DND-41 (cell line): ENCODE data around the gene STAT4.

Source experiments
- ATAC-seq: fragments of 200-7000 bp; cut with Tn5 transposase; 3 replicates; pipeline ENCODE4 v1.9.1; 2021; ENCODE audit warnings: low read depth; ENCODE audit not compliant: insufficient read depth
- DNase-seq: peaks from one replicate; pipeline ENCODE4 v3.0.0-alpha.2; 2020
- H2AFZ ChIP-seq: 2 replicates; pipeline ENCODE4 v1.6.0; 2012; ENCODE audit warnings: low read depth, low read length
- H3K27ac ChIP-seq: 2 replicates; pipeline ENCODE4 v1.5.1; 2012; ENCODE audit warnings: low read length, inconsistent platforms
- H3K27me3 ChIP-seq: fragments of 200-600 bp; sonication (generic); 2 replicates; pipeline ENCODE4 v1.6.0; 2012; ENCODE audit warnings: low read length, mild to moderate bottlenecking, inconsistent platforms; ENCODE audit not compliant: insufficient read depth, poor library complexity
- H3K36me3 ChIP-seq: 2 replicates; pipeline ENCODE4 v1.5.1; 2012; ENCODE audit warnings: low read length, inconsistent platforms; ENCODE audit not compliant: insufficient read depth
- H3K4me1 ChIP-seq: 2 replicates; pipeline ENCODE4 v1.5.1; 2012; ENCODE audit warnings: mild to moderate bottlenecking, low read length; ENCODE audit not compliant: insufficient read depth
- H3K4me2 ChIP-seq: 2 replicates; pipeline ENCODE4 v1.6.0; 2012; ENCODE audit warnings: mild to moderate bottlenecking, moderate library complexity, low read length, inconsistent platforms; ENCODE audit not compliant: insufficient read depth
- H3K4me3 ChIP-seq, 2 experiments: fragments of 200-600 bp in 1 of 2; shearing (Covaris generic) in 1 of 2; 2 replicates each; pipeline ENCODE4 v1.5.1; 2012 to 2016; ENCODE audit warnings: inconsistent platforms in 2 of 2, low read length in 2 of 2, mild to moderate bottlenecking in 2 of 2, low read depth in 1 of 2, moderate library complexity in 1 of 2
- H3K79me2 ChIP-seq: 2 replicates; pipeline ENCODE4 v1.6.0; 2012; ENCODE audit warnings: low read length, inconsistent platforms; ENCODE audit not compliant: insufficient read depth
- H3K9ac ChIP-seq: 2 replicates; pipeline ENCODE4 v1.6.0; 2012; ENCODE audit warnings: low read depth, mild to moderate bottlenecking, inconsistent platforms, low read length, moderate library complexity
- H3K9me3 ChIP-seq: 2 replicates; pipeline ENCODE4 v1.5.1; 2012; ENCODE audit warnings: low read length, moderate library complexity, mild to moderate bottlenecking, inconsistent platforms; ENCODE audit not compliant: insufficient read depth, severe bottlenecking
- H4K20me1 ChIP-seq: 2 replicates; pipeline ENCODE4 v1.6.0; 2012; ENCODE audit warnings: low read length; ENCODE audit not compliant: insufficient read depth
- CTCF ChIP-seq: IDR thresholded peaks from 2 replicates; pipeline ENCODE4 v1.5.1; 2012; ENCODE audit warnings: borderline replicate concordance, low read length, moderate library complexity, mild to moderate bottlenecking; ENCODE audit not compliant: poor library complexity, severe bottlenecking; ENCODE audit errors: extremely low read depth
- EZH2 ChIP-seq: IDR thresholded peaks from 3 replicates; pipeline ENCODE4 v1.6.1; 2012; ENCODE audit warnings: borderline replicate concordance, low read depth, mild to moderate bottlenecking, moderate library complexity, low read length, inconsistent platforms; ENCODE audit not compliant: severe bottlenecking

Gene STAT4

DNA sequence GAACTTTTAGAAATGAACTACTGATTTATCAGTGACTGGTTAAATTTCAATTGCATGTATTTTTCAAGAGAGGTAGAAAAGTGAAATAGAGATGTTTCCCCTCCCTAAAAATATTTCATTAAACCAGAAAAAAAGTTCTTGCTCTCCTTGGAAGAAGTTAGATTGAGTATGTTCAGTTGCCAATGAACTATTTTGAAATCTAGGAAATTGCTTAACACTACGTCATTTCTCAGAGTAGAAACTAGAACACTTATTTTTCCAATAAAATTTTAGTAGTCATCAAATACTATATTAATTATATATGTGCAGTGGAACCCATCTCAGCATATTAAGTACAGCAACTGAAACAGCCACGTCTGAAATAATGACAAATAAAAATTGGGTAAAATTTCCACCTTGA lies 85.0 kb downstream of the STAT4 start:
- Histone ChIP-seq H3K4me1 (peaks cover 86% of the 10 kb centered on the region), H3K79me2 (peaks cover 66% of the 10 kb centered on the region), H3K27me3 (no peaks in the 10 kb centered on the region), H3K4me2 (peak overlapping the region; percentile 72), H2AFZ (peak overlapping the region; percentile 50), H3K4me3 (peak overlapping the region; percentile 60 to 73), H4K20me1 (no peaks in the 10 kb centered on the region), H3K9ac (peak overlapping the region; percentile 84), H3K9me3 (no peaks in the 10 kb centered on the region), H3K36me3 (peaks cover 3% of the 10 kb centered on the region; the same call in 1 of the 2 replicates), H3K27ac (peak overlapping the region; percentile 97)
- DNase-seq (no peak), ATAC-seq (no peak)
- no peak for TF ChIP-seq CTCF
- TF ChIP-seq EZH2: no peak

DNA sequence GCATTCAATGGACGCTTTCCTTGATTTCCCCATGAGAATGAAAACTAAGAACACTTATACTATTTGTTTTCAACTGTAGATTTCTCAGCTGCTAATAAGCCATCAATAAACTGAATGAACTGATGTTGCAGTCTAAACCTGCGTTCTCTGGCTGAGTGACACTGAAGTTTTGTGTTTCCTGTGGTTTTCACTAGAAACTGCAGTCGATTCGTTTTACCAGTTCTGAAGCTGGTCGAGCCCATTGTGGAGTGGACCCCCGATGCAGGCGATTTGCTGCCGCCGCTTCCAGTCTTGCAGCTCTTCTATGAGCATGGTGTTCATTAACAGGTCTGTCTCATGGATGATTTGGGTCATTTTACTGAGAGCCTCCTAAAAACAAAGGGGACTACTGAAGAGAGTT lies 86.2 kb downstream of the STAT4 start:
- H3K9ac ChIP-seq: peak overlapping the region; percentile 84
- no peak for TF ChIP-seq EZH2
- peak; percentile 1 for TF ChIP-seq CTCF
- H3K4me1 ChIP-seq: peaks cover 83% of the 10 kb centered on the region
- no peaks in the 10 kb centered on the region for H4K20me1 ChIP-seq
- peak overlapping the region; percentile 60 to 73 for H3K4me3 ChIP-seq
- H3K27me3 ChIP-seq: no peaks in the 10 kb centered on the region
- peak; percentile 91 for DNase-seq
- peak; percentile 66 for ATAC-seq
- H3K79me2 ChIP-seq: peaks cover 63% of the 10 kb centered on the region
- peak overlapping the region; percentile 56 for H2AFZ ChIP-seq
- no peaks in the 10 kb centered on the region for H3K9me3 ChIP-seq
- peak overlapping the region; percentile 72 for H3K4me2 ChIP-seq
- H3K36me3 ChIP-seq: peaks cover 7% of the 10 kb centered on the region; the same call in 1 of the 2 replicates
- peak overlapping the region; percentile 97 for H3K27ac ChIP-seq

- Histone ChIP-seq H3K27me3 (no peaks in the 10 kb centered on the region), H4K20me1 (no peaks in the 10 kb centered on the region), H3K9ac (peak overlapping the region; percentile 84), H3K4me3 (no peak overlapping the region), H3K36me3 (peaks cover 12% of the 10 kb centered on the region; the same call in 1 of the 2 replicates), H3K27ac (peak overlapping the region; percentile 97), H3K4me2 (peak overlapping the region; percentile 72), H3K9me3 (no peaks in the 10 kb centered on the region), H3K79me2 (peaks cover 54% of the 10 kb centered on the region), H3K4me1 (peaks cover 78% of the 10 kb centered on the region), H2AFZ (no peak overlapping the region)
- TF ChIP-seq CTCF: no peak
- TF ChIP-seq EZH2: no peak
- no peak for ATAC-seq
- DNase-seq: no peak
Measured at GRCh38 chr2:191063584-191063983, 87.2 kb downstream of the STAT4 start.
